Measurements from ENCODE around the gene PARN. TPM values are rescaled to one million over a fixed set of nuclear protein-coding genes. Genes with fewer than 3 reads are reported as not detected.

Gene PARN
- total and polyA plus RNA-seq, 2 of the 8 experiments (the other 6 are each of a cell fraction or from before 2014, with no cell fraction given) = 24.5 to 44.6 TPM

DNA sequence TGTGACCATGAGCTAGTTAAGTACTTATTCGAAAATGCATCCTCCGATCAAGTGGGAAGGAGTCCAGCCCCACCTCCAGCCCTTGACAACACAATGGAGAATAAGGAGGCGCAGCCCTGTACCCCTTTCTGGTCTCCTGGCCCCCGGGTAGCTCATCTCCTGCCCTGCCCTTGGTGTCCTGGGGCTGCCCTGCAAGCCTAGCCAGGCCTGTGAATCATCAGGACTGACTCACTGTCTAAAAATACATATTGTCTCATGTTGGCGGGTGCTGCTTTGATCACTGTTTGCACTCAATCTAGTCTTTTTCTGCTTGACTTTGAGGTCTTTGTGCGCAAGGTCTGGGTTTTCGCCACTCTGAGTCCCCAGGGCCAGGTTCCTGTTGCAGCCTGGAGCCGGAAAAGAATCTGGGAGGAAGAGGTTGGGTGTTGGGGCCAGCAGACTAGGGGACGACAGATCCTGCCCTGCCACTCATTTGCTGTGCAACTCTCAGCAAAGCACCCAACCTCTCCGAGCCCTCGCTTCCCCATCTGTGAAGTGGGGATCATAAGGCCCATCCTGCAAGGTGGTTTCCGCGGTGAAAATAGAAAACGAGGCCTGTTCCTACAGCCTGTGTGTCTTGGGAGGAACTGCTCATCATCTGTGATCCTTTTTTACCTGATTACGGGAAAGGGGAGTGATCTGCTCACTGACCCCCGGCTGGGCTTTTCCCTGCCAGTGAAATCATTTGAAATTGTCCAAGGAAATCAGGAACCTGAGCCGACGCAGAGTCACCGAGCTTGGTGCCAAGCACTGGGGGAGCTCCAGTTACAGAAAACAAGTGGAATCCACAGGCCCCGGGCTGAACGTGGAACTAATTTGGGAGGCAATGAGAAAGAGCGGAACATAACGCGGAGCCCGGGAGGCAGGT is 230.4 kb downstream of the PARN start (continued):
- TF ChIP-seq TEAD4 (IDR thresholded peaks at IDR 0.05; ENCODE audit: low read depth, low read length) (no peak), SIN3A (conservative IDR thresholded peaks at IDR 0.05 in 1 of 2, IDR thresholded peaks at IDR 0.05 in 1 of 2; ENCODE audit: low read depth in 1 of 2, low read length in 2 of 2) (no peak), SP1 (IDR thresholded peaks at IDR 0.05; ENCODE audit: low read depth, low read length) (no peak), YY1 (IDR thresholded peaks at IDR 0.05; ENCODE audit: low read depth, low read length) (no peak), RXRA (IDR thresholded peaks at IDR 0.05; ENCODE audit: insufficient read depth, low read depth, low read length) (no peak), SP2 (IDR thresholded peaks at IDR 0.05; ENCODE audit: low read length) (no peak), MAFK (IDR thresholded peaks at IDR 0.05; ENCODE audit: low read depth, low read length) (no peak), SIRT6 (IDR thresholded peaks at IDR 0.05; ENCODE audit: low read length) (no peak)
